Liver (tissue), 9 donors: ENCODE data around the gene YBX3. TPM values are rescaled to one million over a fixed set of nuclear protein-coding genes. Genes with fewer than 3 reads are reported as not detected.

Experiments
- DNase-seq: peaks from one replicate; pipeline ENCODE4 v3.0.0-alpha.2; 2017; ENCODE audit warnings: low spot score
- H3K27ac ChIP-seq, 2 donors: one replicate each; pipeline ENCODE4 v1.7.0; 2013; ENCODE audit warnings: inconsistent platforms in 2 of 2, low read length in 2 of 2, control low read depth in 1 of 2, low read depth in 1 of 2, mild to moderate bottlenecking in 1 of 2
- H3K27me3 ChIP-seq, 4 donors: one replicate each; pipeline versions ENCODE4 v1.6.1 to v1.7.0; 2013; ENCODE audit warnings: low read length in 3 of 4, inconsistent platforms in 1 of 4, mild to moderate bottlenecking in 1 of 4, moderate library complexity in 1 of 4; ENCODE audit not compliant: control insufficient read depth in 4 of 4, insufficient read depth in 4 of 4
- H3K36me3 ChIP-seq, 4 donors: one replicate each; pipeline versions ENCODE4 v1.6.1 to v1.7.0; 2013; ENCODE audit warnings: low read length in 3 of 4, mild to moderate bottlenecking in 3 of 4, low read depth in 1 of 4, moderate library complexity in 1 of 4; ENCODE audit not compliant: control insufficient read depth in 4 of 4, insufficient read depth in 3 of 4
- H3K4me1 ChIP-seq, 4 donors: one replicate each; pipeline versions ENCODE4 v1.6.1 to v1.7.0; 2013; ENCODE audit warnings: low read length in 3 of 4, mild to moderate bottlenecking in 3 of 4, moderate library complexity in 1 of 4; ENCODE audit not compliant: control insufficient read depth in 4 of 4, insufficient read depth in 4 of 4
- H3K4me3 ChIP-seq, 3 donors: one replicate each; pipeline versions ENCODE4 v1.6.1 to v1.7.0; 2013; ENCODE audit warnings: low read length in 3 of 3, control low read depth in 1 of 3, low read depth in 1 of 3, mild to moderate bottlenecking in 1 of 3
- H3K9ac ChIP-seq, 2 donors: one replicate each; pipeline ENCODE4 v1.7.0; 2013; ENCODE audit warnings: low read length in 2 of 2, mild to moderate bottlenecking in 2 of 2, moderate library complexity in 2 of 2, control low read depth in 1 of 2, low read depth in 1 of 2
- H3K9me3 ChIP-seq, 4 donors: one replicate each; pipeline versions ENCODE4 v1.6.1 to v1.7.0; 2013; ENCODE audit warnings: low read length in 3 of 4; ENCODE audit not compliant: control insufficient read depth in 4 of 4
- EGR1 ChIP-seq, 2 donors: IDR thresholded peaks; 2 replicates each; pipeline ENCODE4 v1.6.1; 2016 to 2018; ENCODE audit warnings: antibody characterized with exemption in 2 of 2, low read depth in 2 of 2
- FOXA1 ChIP-seq: IDR thresholded peaks from 2 replicates; pipeline ENCODE4 v1.6.1; 2016; ENCODE audit warnings: antibody characterized with exemption
- FOXA2 ChIP-seq: IDR thresholded peaks from 2 replicates; pipeline ENCODE4 v1.6.1; 2016; ENCODE audit warnings: antibody characterized with exemption
- GABPA ChIP-seq, 2 donors: IDR thresholded peaks in 1 of 2; conservative IDR thresholded peaks in 1 of 2; 2 replicates each; pipeline ENCODE4 v1.6.1; 2016; ENCODE audit warnings: antibody characterized with exemption in 2 of 2, mild to moderate bottlenecking in 1 of 2, moderate library complexity in 1 of 2
- HNF4A ChIP-seq, 2 donors: conservative IDR thresholded peaks; 2 replicates each; pipeline ENCODE4 v1.6.1; 2016; ENCODE audit warnings: antibody characterized with exemption in 2 of 2, mild to moderate bottlenecking in 2 of 2
- HNF4G ChIP-seq: IDR thresholded peaks from 2 replicates; pipeline ENCODE4 v1.6.1; 2016; ENCODE audit warnings: antibody characterized with exemption
- JUND ChIP-seq, 2 donors: IDR thresholded peaks; 2 replicates each; pipeline ENCODE4 v1.6.1; 2016; ENCODE audit warnings: antibody characterized with exemption in 2 of 2
- NR2F2 ChIP-seq: IDR thresholded peaks from 2 replicates; pipeline ENCODE4 v1.6.1; 2016; ENCODE audit warnings: antibody characterized with exemption
- RAD21 ChIP-seq, 2 donors: IDR thresholded peaks; 2 replicates each; pipeline ENCODE4 v1.6.1; 2016; ENCODE audit warnings: antibody characterized with exemption in 2 of 2, mild to moderate bottlenecking in 2 of 2
- RXRA ChIP-seq, 2 donors: IDR thresholded peaks; 2 replicates each; pipeline ENCODE4 v1.6.1; 2017 to 2018; ENCODE audit warnings: antibody characterized with exemption in 2 of 2, mild to moderate bottlenecking in 1 of 2
- SP1 ChIP-seq: IDR thresholded peaks from 2 replicates; pipeline ENCODE4 v1.6.1; 2018; ENCODE audit warnings: antibody characterized with exemption, mild to moderate bottlenecking
- TAF1 ChIP-seq: conservative IDR thresholded peaks from 2 replicates; pipeline ENCODE4 v1.6.1; 2016; ENCODE audit warnings: antibody characterized with exemption, mild to moderate bottlenecking
- YY1 ChIP-seq: IDR thresholded peaks from 2 replicates; pipeline ENCODE4 v1.6.1; 2016; ENCODE audit warnings: antibody characterized with exemption, mild to moderate bottlenecking
- WGBS: extraction: QIAGEN DNeasy Blood & Tissue Kit; methylation state at CpG from one replicate; pipeline ENCODE4 v1.1.7; 2013; 5-methylcytosine and 5-hydroxymethylcytosine counted together
- polyA plus RNA-seq, 2 donors: library from polyadenylated mRNA; stranded (reverse) in 1 of 2; unstranded in 1 of 2; fragments of 200-250 nt in 1 of 2; fragments of >200 nt in 1 of 2; fragmentation: Nextera tagmentation in 1 of 2; extraction: Ambion mirVana in 1 of 2; gene quantifications; one replicate each; pipeline versions ENCODE4 v1.2.1 to v1.2.3, GENCODE V29; 2013 to 2015
- total RNA-seq, 2 donors: library from RNA; depleted of rRNA; stranded (reverse); fragments of >200 nt; gene quantifications; one replicate each; pipeline ENCODE4 v1.2.3, GENCODE V29; 2014
- TF ChIP-seq, protein P1 (sequence below): fragments of 150-350 bp; IDR thresholded peaks from 2 replicates; pipeline ENCODE4 v1.5.1; 2017; ENCODE audit warnings: improper control_type of control experiment, low read depth, low read length; ENCODE audit not compliant: missing input control
- TF ChIP-seq, protein P2 (sequence below): IDR thresholded peaks from 2 replicates; pipeline ENCODE4 v1.6.1; 2016; ENCODE audit warnings: antibody characterized with exemption
- TF ChIP-seq, protein P3 (sequence below): IDR thresholded peaks from 2 replicates; pipeline ENCODE4 v1.6.1; 2016; ENCODE audit warnings: antibody characterized with exemption
- TF ChIP-seq, protein P4 (sequence below): IDR thresholded peaks from 2 replicates; pipeline ENCODE4 v1.6.1; 2016; ENCODE audit warnings: antibody characterized with exemption
- TF ChIP-seq, protein P5 (sequence below): IDR thresholded peaks from 2 replicates; pipeline ENCODE4 v1.6.1; 2016; ENCODE audit warnings: antibody characterized with exemption, mild to moderate bottlenecking
- donor health status: healthy.
- donor health status: healthy.
- donor health status: healthy.
- donor health status: healthy.
- donor health status: healthy.

YBX3 gene
- total and polyA plus RNA-seq, 4 donors = 6.8 to 116 (median 15.7) TPM

DNA sequence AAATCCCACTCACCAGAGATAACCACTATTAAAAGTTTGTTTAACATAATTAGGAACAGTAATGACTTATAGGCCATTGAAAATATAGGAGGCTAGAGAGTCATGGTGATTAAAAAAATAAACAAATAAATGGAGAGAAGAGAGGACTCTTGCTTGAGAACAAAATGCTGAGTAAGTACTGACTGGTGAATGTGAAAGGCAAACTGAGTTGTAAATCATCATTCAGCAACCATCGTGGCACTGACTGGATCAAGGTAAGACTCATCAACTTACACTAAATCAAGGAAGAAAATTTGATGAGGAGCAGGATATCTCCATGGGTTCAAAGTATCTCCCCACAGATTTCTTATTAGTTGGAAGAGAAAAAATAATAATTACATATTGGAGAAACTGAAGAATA is 14.1 kb upstream of the YBX3 start:
- no peak for DNase-seq
- Histone ChIP-seq H3K9ac (no peak overlapping the region), H3K27ac (no peak overlapping the region), H3K4me1 (no peaks in the 10 kb centered on the region), H3K36me3 (no peaks in the 10 kb centered on the region), H3K9me3 (no peaks in the 10 kb centered on the region), H3K4me3 (no peak overlapping the region), H3K27me3 (peaks cover 0 to 4% (median 0%) of the 10 kb centered on the region in 4 donors)
- TF ChIP-seq RXRA (IDR thresholded peaks at IDR 0.05) (no peak), NR2F2 (no peak), FOXA1 (no peak), JUND (IDR thresholded peaks at IDR 0.05) (no peak), EGR1 (IDR thresholded peaks at IDR 0.05; ENCODE audit: low read depth in 2 of 2) (no peak), YY1 (no peak), FOXA2 (no peak), RAD21 (IDR thresholded peaks at IDR 0.05) (no peak), HNF4A (conservative IDR thresholded peaks at IDR 0.05) (no peak), GABPA (IDR thresholded peaks at IDR 0.05 in 1 of 2, conservative IDR thresholded peaks at IDR 0.05 in 1 of 2) (no peak), HNF4G (no peak), TAF1 (no peak), SP1 (no peak)
- TF ChIP-seq, protein P1, sequence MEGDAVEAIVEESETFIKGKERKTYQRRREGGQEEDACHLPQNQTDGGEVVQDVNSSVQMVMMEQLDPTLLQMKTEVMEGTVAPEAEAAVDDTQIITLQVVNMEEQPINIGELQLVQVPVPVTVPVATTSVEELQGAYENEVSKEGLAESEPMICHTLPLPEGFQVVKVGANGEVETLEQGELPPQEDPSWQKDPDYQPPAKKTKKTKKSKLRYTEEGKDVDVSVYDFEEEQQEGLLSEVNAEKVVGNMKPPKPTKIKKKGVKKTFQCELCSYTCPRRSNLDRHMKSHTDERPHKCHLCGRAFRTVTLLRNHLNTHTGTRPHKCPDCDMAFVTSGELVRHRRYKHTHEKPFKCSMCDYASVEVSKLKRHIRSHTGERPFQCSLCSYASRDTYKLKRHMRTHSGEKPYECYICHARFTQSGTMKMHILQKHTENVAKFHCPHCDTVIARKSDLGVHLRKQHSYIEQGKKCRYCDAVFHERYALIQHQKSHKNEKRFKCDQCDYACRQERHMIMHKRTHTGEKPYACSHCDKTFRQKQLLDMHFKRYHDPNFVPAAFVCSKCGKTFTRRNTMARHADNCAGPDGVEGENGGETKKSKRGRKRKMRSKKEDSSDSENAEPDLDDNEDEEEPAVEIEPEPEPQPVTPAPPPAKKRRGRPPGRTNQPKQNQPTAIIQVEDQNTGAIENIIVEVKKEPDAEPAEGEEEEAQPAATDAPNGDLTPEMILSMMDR = no peak
- TF ChIP-seq, protein P2, sequence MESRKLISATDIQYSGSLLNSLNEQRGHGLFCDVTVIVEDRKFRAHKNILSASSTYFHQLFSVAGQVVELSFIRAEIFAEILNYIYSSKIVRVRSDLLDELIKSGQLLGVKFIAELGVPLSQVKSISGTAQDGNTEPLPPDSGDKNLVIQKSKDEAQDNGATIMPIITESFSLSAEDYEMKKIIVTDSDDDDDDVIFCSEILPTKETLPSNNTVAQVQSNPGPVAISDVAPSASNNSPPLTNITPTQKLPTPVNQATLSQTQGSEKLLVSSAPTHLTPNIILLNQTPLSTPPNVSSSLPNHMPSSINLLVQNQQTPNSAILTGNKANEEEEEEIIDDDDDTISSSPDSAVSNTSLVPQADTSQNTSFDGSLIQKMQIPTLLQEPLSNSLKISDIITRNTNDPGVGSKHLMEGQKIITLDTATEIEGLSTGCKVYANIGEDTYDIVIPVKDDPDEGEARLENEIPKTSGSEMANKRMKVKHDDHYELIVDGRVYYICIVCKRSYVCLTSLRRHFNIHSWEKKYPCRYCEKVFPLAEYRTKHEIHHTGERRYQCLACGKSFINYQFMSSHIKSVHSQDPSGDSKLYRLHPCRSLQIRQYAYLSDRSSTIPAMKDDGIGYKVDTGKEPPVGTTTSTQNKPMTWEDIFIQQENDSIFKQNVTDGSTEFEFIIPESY = no peak
- TF ChIP-seq, protein P3, sequence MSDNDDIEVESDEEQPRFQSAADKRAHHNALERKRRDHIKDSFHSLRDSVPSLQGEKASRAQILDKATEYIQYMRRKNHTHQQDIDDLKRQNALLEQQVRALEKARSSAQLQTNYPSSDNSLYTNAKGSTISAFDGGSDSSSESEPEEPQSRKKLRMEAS = no peak
- TF ChIP-seq, protein P4, sequence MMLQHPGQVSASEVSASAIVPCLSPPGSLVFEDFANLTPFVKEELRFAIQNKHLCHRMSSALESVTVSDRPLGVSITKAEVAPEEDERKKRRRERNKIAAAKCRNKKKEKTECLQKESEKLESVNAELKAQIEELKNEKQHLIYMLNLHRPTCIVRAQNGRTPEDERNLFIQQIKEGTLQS = no peak
- TF ChIP-seq, protein P5, sequence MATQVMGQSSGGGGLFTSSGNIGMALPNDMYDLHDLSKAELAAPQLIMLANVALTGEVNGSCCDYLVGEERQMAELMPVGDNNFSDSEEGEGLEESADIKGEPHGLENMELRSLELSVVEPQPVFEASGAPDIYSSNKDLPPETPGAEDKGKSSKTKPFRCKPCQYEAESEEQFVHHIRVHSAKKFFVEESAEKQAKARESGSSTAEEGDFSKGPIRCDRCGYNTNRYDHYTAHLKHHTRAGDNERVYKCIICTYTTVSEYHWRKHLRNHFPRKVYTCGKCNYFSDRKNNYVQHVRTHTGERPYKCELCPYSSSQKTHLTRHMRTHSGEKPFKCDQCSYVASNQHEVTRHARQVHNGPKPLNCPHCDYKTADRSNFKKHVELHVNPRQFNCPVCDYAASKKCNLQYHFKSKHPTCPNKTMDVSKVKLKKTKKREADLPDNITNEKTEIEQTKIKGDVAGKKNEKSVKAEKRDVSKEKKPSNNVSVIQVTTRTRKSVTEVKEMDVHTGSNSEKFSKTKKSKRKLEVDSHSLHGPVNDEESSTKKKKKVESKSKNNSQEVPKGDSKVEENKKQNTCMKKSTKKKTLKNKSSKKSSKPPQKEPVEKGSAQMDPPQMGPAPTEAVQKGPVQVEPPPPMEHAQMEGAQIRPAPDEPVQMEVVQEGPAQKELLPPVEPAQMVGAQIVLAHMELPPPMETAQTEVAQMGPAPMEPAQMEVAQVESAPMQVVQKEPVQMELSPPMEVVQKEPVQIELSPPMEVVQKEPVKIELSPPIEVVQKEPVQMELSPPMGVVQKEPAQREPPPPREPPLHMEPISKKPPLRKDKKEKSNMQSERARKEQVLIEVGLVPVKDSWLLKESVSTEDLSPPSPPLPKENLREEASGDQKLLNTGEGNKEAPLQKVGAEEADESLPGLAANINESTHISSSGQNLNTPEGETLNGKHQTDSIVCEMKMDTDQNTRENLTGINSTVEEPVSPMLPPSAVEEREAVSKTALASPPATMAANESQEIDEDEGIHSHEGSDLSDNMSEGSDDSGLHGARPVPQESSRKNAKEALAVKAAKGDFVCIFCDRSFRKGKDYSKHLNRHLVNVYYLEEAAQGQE = no peak
- 86% methylated on average over 1 of the region's 1 CpG for WGBS
